Measurements from ENCODE around the gene DPP9. TPM values are rescaled to one million over a fixed set of nuclear protein-coding genes. Genes with fewer than 3 reads are reported as not detected.

The DPP9 gene
- total and polyA plus RNA-seq, 2 of the 13 experiments (the other 11 are each of a cell fraction or from before 2014, with no cell fraction given): 8.4 to 25.8 TPM

DNA sequence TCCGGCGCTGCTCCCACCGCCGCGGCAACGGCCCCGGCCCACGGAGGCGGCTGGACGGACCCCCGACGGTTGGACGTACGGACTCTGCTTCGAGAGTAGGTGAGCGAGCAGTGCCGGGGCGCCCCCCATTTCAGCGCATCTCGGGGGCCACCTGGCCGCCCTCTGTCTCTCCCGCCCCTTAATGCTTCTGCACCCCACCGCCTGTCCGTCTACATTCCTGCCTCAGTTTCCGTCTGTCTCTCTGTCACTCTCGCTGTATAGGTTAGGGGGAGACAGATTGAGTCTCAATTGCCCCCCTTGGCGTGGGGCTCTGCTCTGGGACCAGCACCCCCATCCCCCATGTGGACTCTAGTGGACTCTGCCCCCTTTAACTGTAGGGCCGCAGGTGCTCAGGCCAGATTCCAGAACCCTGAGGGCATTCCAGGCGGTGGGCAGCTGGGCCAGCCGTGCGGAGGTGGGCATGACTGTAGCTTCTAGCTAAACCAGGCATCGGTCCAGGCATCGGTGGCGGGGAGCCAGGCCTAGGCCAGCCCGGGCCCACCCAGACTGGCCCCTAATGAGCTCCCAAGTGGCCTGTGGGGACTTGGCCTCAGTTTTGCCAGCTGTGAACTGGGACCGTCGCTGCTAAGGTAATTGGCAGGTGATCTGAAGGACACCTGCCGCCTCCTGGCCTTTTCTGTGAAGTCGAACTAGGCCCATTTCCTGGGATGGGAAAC lies 84.0 kb downstream of the DPP9 start (continued):
- TF ChIP-seq ZNF704 (CRISPR knock-in tag; IDR thresholded peaks at IDR 0.05; ENCODE audit: borderline replicate concordance): peak; percentile 24; the same call in 1 of the 2 replicates
- no peak for TF ChIP-seq KDM2A (CRISPR knock-in tag; IDR thresholded peaks at IDR 0.05; ENCODE audit: borderline replicate concordance, low read depth)
- TF ChIP-seq, protein P1, sequence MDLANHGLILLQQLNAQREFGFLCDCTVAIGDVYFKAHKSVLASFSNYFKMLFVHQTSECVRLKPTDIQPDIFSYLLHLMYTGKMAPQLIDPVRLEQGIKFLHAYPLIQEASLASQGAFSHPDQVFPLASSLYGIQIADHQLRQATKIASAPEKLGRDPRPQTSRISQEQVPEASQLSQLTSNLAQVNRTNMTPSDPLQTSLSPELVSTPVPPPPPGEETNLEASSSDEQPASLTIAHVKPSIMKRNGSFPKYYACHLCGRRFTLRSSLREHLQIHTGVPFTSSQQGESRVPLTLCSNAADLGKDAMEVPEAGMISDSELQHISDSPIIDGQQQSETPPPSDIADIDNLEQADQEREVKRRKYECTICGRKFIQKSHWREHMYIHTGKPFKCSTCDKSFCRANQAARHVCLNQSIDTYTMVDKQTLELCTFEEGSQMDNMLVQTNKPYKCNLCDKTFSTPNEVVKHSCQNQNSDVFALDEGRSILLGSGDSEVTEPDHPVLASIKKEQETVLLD (CRISPR knock-in tag; IDR thresholded peaks at IDR 0.05; ENCODE audit: low read depth): no peak
- TF ChIP-seq HHEX (CRISPR knock-in tag; IDR thresholded peaks at IDR 0.05): no peak
- no peak for TF ChIP-seq REST (IDR thresholded peaks at IDR 0.05; ENCODE audit: borderline replicate concordance in 1 of 2, low read depth in 1 of 2, low read length in 2 of 2)
- TF ChIP-seq ZNF232 (CRISPR knock-in tag; IDR thresholded peaks at IDR 0.05; ENCODE audit: borderline replicate concordance): no peak
- peak; percentile 83 for TF ChIP-seq ZMYM2 (CRISPR knock-in tag; IDR thresholded peaks at IDR 0.05)
- TF ChIP-seq BRD4 (CRISPR knock-in tag; IDR thresholded peaks at IDR 0.05): no peak; the same call in 1 of the 2 replicates
- TF ChIP-seq SNRNP70 (IDR thresholded peaks at IDR 0.05; ENCODE audit: low read depth, low read length): no peak
- 0 out of 2 replicates have a peak, but pooled peaks have one; percentile 22 for TF ChIP-seq PAX8 (CRISPR knock-in tag; IDR thresholded peaks at IDR 0.05; ENCODE audit: borderline replicate concordance)
- TF ChIP-seq ZBTB26 (CRISPR knock-in tag; IDR thresholded peaks at IDR 0.05; ENCODE audit: borderline replicate concordance): no peak
- no peak for TF ChIP-seq ASH2L (IDR thresholded peaks at IDR 0.05; ENCODE audit: insufficient read length, low read depth, low read length)
- TF ChIP-seq ZFP41 (CRISPR knock-in tag; IDR thresholded peaks at IDR 0.05; ENCODE audit: borderline replicate concordance): no peak
- no peak for TF ChIP-seq PCBP2 (optimal IDR thresholded peaks at IDR 0.05; ENCODE audit: low read depth, low read length, poor library complexity, severe bottlenecking)
- TF ChIP-seq, protein P2, sequence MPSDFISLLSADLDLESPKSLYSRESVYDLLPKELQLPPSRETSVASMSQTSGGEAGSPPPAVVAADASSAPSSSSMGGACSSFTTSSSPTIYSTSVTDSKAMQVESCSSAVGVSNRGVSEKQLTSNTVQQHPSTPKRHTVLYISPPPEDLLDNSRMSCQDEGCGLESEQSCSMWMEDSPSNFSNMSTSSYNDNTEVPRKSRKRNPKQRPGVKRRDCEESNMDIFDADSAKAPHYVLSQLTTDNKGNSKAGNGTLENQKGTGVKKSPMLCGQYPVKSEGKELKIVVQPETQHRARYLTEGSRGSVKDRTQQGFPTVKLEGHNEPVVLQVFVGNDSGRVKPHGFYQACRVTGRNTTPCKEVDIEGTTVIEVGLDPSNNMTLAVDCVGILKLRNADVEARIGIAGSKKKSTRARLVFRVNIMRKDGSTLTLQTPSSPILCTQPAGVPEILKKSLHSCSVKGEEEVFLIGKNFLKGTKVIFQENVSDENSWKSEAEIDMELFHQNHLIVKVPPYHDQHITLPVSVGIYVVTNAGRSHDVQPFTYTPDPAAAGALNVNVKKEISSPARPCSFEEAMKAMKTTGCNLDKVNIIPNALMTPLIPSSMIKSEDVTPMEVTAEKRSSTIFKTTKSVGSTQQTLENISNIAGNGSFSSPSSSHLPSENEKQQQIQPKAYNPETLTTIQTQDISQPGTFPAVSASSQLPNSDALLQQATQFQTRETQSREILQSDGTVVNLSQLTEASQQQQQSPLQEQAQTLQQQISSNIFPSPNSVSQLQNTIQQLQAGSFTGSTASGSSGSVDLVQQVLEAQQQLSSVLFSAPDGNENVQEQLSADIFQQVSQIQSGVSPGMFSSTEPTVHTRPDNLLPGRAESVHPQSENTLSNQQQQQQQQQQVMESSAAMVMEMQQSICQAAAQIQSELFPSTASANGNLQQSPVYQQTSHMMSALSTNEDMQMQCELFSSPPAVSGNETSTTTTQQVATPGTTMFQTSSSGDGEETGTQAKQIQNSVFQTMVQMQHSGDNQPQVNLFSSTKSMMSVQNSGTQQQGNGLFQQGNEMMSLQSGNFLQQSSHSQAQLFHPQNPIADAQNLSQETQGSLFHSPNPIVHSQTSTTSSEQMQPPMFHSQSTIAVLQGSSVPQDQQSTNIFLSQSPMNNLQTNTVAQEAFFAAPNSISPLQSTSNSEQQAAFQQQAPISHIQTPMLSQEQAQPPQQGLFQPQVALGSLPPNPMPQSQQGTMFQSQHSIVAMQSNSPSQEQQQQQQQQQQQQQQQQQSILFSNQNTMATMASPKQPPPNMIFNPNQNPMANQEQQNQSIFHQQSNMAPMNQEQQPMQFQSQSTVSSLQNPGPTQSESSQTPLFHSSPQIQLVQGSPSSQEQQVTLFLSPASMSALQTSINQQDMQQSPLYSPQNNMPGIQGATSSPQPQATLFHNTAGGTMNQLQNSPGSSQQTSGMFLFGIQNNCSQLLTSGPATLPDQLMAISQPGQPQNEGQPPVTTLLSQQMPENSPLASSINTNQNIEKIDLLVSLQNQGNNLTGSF (CRISPR knock-in tag; IDR thresholded peaks at IDR 0.05): no peak
